ES-I3 (cell line): ENCODE data around the gene RNF217.
"Not testable (repeated sequence)": the region's sequence is repeated elsewhere in the genome, so short reads cannot be mapped to it uniquely, and the experiment has no call there.

Source experiments
- H3K36me3 ChIP-seq: 2 replicates; pipeline ENCODE4 v1.6.1; 2013; ENCODE audit warnings: mild to moderate bottlenecking, low read length, control low read depth, moderate library complexity; ENCODE audit not compliant: insufficient read depth
- H3K4me1 ChIP-seq: 2 replicates; pipeline ENCODE4 v1.6.1; 2013; ENCODE audit warnings: mild to moderate bottlenecking, control low read depth, low read length; ENCODE audit not compliant: insufficient read depth
- H3K9ac ChIP-seq: 2 replicates; pipeline ENCODE4 v1.6.1; 2013; ENCODE audit warnings: low read depth, mild to moderate bottlenecking, low read length, moderate library complexity
- H3K9me3 ChIP-seq: 2 replicates; pipeline ENCODE4 v1.6.1; 2013; ENCODE audit warnings: mild to moderate bottlenecking, low read length, moderate library complexity; ENCODE audit not compliant: control insufficient read depth, insufficient read depth

RNF217 gene

GRCh38 chr6:125030969-125031368 is 68.7 kb downstream of the RNF217 start:
- H3K4me1 ChIP-seq: no peaks in the 10 kb centered on the region
- H3K9me3 ChIP-seq: no peaks in the 10 kb centered on the region
- no peak overlapping the region for H3K9ac ChIP-seq
- H3K36me3 ChIP-seq: no peaks in the 10 kb centered on the region

GRCh38 chr6:125031385-125031784 is 69.1 kb downstream of the RNF217 start:
- H3K36me3 ChIP-seq: no peaks in the 10 kb centered on the region
- H3K4me1 ChIP-seq: no peaks in the 10 kb centered on the region
- no peak overlapping the region for H3K9ac ChIP-seq
- no peaks in the 10 kb centered on the region for H3K9me3 ChIP-seq

DNA sequence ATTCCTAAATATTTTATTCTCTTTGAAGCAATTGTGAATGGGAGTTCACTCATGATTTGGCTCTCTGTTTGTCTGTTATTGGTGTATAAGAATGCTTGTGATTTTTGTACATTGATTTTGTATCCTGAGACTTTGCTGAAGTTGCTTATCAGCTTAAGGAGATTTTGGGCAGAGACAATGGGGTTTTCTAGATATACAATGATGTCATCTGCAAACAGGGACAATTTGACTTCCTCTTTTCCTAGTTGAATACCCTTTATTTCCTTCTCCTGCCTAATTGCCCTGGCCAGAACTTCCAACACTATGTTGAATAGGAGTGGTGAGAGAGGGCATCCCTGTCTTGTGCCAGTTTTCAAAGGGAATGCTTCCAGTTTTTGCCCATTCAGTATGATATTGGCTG is 72.7 kb downstream of the RNF217 start:
- H3K9me3 ChIP-seq, H3K9ac ChIP-seq, H3K36me3 ChIP-seq, H3K4me1 ChIP-seq: not testable (repeated sequence)

DNA sequence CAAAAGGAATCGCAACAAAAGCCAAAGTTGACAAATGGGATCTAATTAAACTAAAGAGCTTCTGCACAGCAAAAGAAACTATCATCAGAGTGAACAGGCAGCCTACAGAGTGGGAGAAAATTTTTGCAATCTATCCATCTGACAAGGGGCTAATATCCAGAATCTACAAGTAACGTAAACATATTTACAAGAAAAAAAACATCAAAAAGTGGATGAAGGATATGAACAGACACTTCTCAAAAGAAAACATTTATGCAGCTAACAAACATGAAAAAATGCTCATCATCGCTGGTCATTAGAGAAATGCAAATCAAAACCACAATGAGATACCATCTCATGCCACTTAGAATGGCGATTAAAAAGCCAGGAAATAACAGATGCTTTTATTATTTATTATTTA is 74.2 kb downstream of the RNF217 start:
- not testable (repeated sequence) for H3K4me1 ChIP-seq, H3K9me3 ChIP-seq, H3K9ac ChIP-seq, H3K36me3 ChIP-seq

DNA sequence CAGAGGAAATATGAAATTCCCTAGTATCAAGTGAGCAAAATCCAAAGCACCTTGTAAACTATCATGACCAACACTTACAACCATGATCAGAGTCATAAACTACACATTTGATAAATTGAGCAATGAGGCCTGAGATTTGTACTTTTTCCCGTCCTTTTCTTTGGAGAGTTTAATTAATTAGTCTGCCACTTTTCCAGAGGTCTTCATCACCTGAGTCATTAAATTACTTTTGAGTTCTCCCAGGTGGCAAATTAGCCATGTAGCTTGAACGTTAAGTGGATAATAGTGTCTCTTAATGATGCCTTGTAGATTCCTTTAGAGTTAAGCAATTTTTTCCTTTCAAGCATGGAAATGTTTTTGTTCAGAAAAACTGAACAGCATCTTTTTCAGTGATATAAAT is 75.6 kb downstream of the RNF217 start:
- Histone ChIP-seq H3K36me3 (no peaks in the 10 kb centered on the region), H3K9ac (no peak overlapping the region), H3K9me3 (no peaks in the 10 kb centered on the region), H3K4me1 (no peaks in the 10 kb centered on the region)

DNA sequence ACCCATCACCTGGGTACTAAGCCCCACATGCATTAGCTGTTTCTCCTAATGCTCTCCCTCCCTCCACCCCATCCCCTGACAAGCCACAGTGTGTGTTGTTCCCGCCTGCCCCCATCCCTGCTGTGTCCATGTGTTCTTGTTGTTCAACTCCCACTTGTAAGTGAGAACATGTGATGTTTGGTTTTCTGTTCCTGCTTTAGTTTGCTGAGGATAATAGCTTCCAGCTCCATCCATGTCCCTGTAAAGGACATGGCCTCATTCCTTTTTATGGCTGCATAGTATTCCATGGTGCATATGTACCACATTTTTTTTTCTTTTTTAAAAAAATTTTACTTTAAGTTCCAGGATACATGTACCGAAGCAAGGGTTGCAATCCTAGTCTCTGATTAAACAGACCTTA is 76.7 kb downstream of the RNF217 start:
- Histone ChIP-seq H3K9ac (no peak overlapping the region), H3K36me3 (no peaks in the 10 kb centered on the region), H3K4me1 (no peaks in the 10 kb centered on the region), H3K9me3 (no peaks in the 10 kb centered on the region)

DNA sequence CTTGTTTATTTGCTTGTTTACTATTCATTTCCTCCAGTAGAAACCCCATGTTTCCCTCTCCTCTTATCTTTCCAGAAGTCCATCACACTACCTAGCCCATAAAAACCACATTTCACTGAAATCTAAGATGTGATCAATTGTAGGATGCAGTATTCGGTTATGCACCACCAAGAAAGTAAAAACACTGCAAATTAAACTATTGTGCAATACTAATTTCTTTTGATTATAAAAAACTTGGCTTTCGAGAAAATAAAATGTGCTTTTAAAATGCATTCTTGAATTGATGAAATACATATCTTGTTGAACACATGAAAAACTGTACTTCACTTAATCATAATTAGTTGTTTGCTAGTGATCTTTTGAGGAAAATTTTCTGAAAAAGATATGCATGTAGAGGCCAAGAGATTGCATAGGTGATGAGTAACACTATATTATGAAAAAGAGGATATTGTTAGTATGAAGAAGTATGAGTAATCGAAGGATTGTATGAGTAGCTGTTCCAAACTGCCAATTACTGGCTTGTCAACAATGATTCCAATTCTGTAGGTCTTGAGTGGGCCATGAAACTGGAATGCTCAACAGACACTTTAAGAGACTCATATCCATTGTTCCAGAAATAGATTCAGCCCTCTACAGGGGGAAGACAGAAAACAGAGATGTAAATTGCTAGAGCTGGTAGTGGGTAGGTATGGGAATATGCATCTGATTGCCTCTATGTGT is 79.7 kb downstream of the RNF217 start:
- peaks cover 10% of the 10 kb centered on the region for H3K4me1 ChIP-seq
- H3K9ac ChIP-seq: no peak overlapping the region
- peaks cover 2% of the 10 kb centered on the region; the same call in 1 of the 2 replicates for H3K36me3 ChIP-seq
- H3K9me3 ChIP-seq: no peaks in the 10 kb centered on the region

- peaks cover 10% of the 10 kb centered on the region for H3K4me1 ChIP-seq
- peaks cover 2% of the 10 kb centered on the region; the same call in 1 of the 2 replicates for H3K36me3 ChIP-seq
These were observed 81.8 kb downstream of the RNF217 start for GRCh38 chr6:125044066-125044465.

DNA sequence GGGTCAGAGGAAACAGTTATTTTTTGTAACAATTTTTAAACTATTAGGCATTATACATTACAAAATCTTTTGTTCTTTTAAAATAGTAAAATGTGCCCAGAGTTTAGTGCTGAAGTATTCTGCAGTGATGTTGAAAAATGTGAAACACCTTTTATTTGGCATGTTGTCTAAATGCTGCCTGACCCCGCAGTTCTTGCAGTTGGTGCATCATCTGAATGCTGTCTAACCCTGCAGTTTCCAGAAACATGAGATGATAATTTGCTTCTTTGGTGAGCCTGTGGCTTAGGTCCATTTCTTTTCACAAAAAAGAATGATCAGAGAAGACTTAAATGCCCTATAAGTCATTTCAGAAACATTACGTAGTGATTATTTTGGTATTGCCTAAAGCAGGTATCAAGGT is 82.4 kb downstream of the RNF217 start:
- H3K9ac ChIP-seq: no peak overlapping the region
- no peaks in the 10 kb centered on the region for H3K9me3 ChIP-seq
- H3K36me3 ChIP-seq: peaks cover 2% of the 10 kb centered on the region; the same call in 1 of the 2 replicates
- peaks cover 10% of the 10 kb centered on the region for H3K4me1 ChIP-seq

More at GRCh38 chr6:125044066-125044465, 81.8 kb downstream of the RNF217 start:
- no peaks in the 10 kb centered on the region for H3K9me3 ChIP-seq
- no peak overlapping the region for H3K9ac ChIP-seq

DNA sequence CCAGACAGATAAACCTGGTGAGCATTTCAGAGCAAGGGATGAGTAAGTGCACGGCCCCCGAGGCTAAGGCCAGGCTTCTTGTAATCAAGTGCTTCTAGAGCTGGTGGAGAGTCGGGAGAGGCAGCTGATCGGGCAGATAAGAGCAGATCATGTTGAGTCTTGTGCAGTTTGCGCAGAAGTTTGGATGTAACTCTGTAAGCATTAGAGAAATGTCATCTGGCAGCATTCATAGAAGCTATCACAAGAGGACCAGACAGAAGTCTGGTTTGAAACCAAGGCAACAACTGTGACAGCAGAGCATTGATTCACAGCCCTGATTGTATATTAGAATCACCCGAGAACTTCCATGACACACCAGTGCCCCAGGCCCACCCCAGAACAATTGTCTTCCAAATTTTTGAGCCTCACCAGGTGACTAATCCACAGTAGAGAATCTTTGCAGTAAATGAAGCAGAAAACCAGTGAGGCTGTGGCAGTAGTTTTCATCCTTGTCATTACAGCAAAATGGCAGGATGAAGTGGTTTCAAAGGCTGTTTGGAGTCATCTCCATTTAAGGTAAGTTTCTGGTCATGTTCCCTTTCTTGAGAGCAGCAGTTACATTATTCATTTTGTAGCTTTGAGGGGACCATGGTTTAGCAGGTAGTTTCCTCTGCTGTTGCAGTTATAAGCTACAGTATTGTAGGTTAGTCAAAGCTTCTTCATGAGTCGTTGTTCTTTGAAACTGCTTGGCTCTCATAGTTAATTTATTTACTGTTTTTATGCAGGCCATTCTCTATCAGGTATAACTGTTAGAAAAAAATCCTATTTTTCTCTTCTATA is 84.1 kb downstream of the RNF217 start:
- Histone ChIP-seq H3K36me3 (peaks cover 2% of the 10 kb centered on the region; the same call in 1 of the 2 replicates), H3K9ac (no peak overlapping the region), H3K9me3 (no peaks in the 10 kb centered on the region), H3K4me1 (peaks cover 10% of the 10 kb centered on the region)

- no peaks in the 10 kb centered on the region for H3K9me3 ChIP-seq
- H3K4me1 ChIP-seq: peaks cover 10% of the 10 kb centered on the region
- no peak overlapping the region for H3K9ac ChIP-seq
- peaks cover 2% of the 10 kb centered on the region; the same call in 1 of the 2 replicates for H3K36me3 ChIP-seq
These were observed 86.0 kb downstream of the RNF217 start for GRCh38 chr6:125048274-125048673.

DNA sequence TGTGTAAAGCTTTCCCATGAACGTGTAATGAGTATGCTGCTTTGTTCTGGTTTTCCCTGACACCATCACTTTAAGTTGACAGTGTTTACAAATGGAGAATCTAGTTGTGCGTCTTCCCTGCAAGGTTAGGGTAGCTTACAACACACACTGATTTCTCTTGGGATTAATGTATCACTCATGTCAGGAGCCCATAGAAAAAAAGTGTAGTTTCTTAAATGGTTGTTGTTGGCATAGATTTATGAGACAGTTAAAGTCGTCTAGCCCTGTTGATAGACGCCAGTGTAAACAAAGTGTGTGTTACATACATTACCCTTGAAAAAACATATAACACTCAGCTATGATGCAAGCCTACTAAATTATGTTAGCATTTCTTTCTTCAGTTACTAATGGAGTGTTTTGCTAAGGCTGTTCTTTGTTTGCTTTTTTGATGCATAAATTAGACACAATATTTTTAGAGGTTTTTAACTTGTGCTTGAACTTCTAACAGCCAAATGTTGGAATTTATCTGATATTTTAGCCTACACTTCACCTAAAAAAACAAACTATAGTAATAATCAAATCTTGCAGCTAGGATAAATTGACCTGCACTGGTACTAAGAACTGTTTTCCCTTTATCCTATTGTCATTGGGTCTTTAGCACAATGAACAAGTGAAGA is 88.6 kb downstream of the RNF217 start:
- Histone ChIP-seq H3K36me3 (no peaks in the 10 kb centered on the region), H3K9me3 (no peaks in the 10 kb centered on the region), H3K4me1 (peaks cover 10% of the 10 kb centered on the region), H3K9ac (no peak overlapping the region)

DNA sequence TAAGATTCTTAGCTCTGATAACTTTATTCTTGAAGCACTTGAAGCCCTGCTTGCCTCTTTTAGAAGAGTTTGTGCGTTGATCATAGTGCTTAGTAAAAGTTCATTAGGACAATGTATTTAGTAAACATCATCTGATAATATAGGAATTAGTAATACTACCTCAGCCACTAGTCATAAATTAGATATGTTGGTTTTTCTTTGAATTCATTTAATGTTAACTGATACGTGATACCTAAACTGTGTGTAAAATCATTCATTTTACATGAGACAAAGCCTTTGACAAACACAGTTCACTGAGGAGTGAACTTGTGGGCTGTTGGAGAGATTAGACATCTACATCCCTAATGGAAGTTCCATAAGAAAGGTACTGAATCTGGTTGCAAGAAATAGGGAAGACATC is 91.6 kb downstream of the RNF217 start:
- no peaks in the 10 kb centered on the region for H3K4me1 ChIP-seq
- no peak overlapping the region for H3K9ac ChIP-seq
- H3K36me3 ChIP-seq: no peaks in the 10 kb centered on the region
- H3K9me3 ChIP-seq: no peaks in the 10 kb centered on the region

GRCh38 chr6:125054331-125054730 is 92.1 kb downstream of the RNF217 start:
- Histone ChIP-seq H3K36me3 (no peaks in the 10 kb centered on the region), H3K4me1 (no peaks in the 10 kb centered on the region), H3K9ac (no peak overlapping the region), H3K9me3 (no peaks in the 10 kb centered on the region)
